A673 (cell line): ENCODE results near the gene ASTN2. TPM values are rescaled to one million over a fixed set of nuclear protein-coding genes. Genes with fewer than 3 reads are reported as not detected.

Source experiments
- BruUV-seq: library from RNA; stranded (reverse); fragments of 400-500 nt; replicated peaks from 2 replicates; lab custom pipeline; 2021; lab: Mats Ljungman, UMichigan
- CTCF ChIA-PET: fragments of 300-600 bp; sonication (Branson Sonifier 250); formaldehyde crosslinking; loops from one replicate; lab custom pipeline; 2022; ENCODE audit warnings: antibody characterized with exemption; lab: Charles Lee
- POLR2A ChIA-PET: fragments of 300-600 bp; sonication (Branson Sonifier 250); formaldehyde crosslinking; loops from one replicate; lab custom pipeline; 2022; ENCODE audit warnings: antibody characterized with exemption; ENCODE audit not compliant: low non-redundant PET; lab: Charles Lee
- DNase-seq: peaks from one replicate; pipeline ENCODE4 v3.0.0-alpha.2; 2015; ENCODE audit warnings: low spot score
- H3K27ac ChIP-seq: fragments of 200-600 bp; sonication (generic); 2 replicates; pipeline ENCODE4 v1.5.1; 2016; ENCODE audit warnings: mixed run types, low read depth, mild to moderate bottlenecking, mixed read lengths, antibody characterized with exemption, low read length; ENCODE audit not compliant: poor library complexity, severe bottlenecking
- H3K27me3 ChIP-seq: fragments of 200-600 bp; sonication (generic); replicated peaks from 2 replicates; pipeline ENCODE4 v1.6.1; 2017; ENCODE audit warnings: mixed run types, low read depth, mild to moderate bottlenecking, mixed read lengths, antibody characterized with exemption, low read length; ENCODE audit not compliant: insufficient read depth, poor library complexity
- H3K36me3 ChIP-seq: fragments of 200-600 bp; sonication (generic); 2 replicates; pipeline ENCODE4 v1.6.1; 2016; ENCODE audit warnings: mixed run types, mild to moderate bottlenecking, mixed read lengths, antibody characterized with exemption, low read length; ENCODE audit not compliant: insufficient read depth, poor library complexity, severe bottlenecking
- H3K4me1 ChIP-seq: fragments of 200-600 bp; sonication (generic); 2 replicates; pipeline ENCODE4 v1.6.1; 2017; ENCODE audit warnings: mixed run types, mild to moderate bottlenecking, mixed read lengths, antibody characterized with exemption, low read length; ENCODE audit not compliant: insufficient read depth, poor library complexity, severe bottlenecking
- H3K4me3 ChIP-seq: fragments of 200-600 bp; sonication (generic); 2 replicates; pipeline ENCODE4 v1.5.1; 2016; ENCODE audit warnings: low read depth, mixed run types, mild to moderate bottlenecking, mixed read lengths, low read length; ENCODE audit not compliant: poor library complexity, severe bottlenecking
- H3K9me3 ChIP-seq: fragments of 200-600 bp; sonication (generic); 2 replicates; pipeline ENCODE4 v1.6.1; 2016; ENCODE audit warnings: mixed run types, low read depth, mild to moderate bottlenecking, mixed read lengths, antibody characterized with exemption, low read length; ENCODE audit not compliant: poor library complexity, severe bottlenecking
- EZH2 ChIP-seq: fragments of 200-600 bp; sonication (generic); IDR thresholded peaks from 2 replicates; pipeline ENCODE4 v1.6.1; 2017; ENCODE audit warnings: borderline replicate concordance, low read depth, mild to moderate bottlenecking, mixed read lengths, antibody characterized with exemption, low read length; ENCODE audit not compliant: poor library complexity, severe bottlenecking
- intact Hi-C: fragments of 100-400 bp; cut with micrococcal nuclease; formaldehyde crosslinking; loops from one replicate; pipeline ENCODE4 v1.10.0; 2022; ENCODE audit not compliant: unreplicated experiment
- total RNA-seq: library from RNA; stranded (reverse); gene quantifications from 2 replicates; pipeline ENCODE4 v1.2.3, GENCODE V29; 2021
- TF ChIP-seq, protein P1 (sequence below): fragments of 300-800, 200-600 bp; sonication (generic); conservative IDR thresholded peaks from 2 replicates; pipeline ENCODE4 v1.5.1; 2017; ENCODE audit warnings: low read depth, mild to moderate bottlenecking, antibody characterized with exemption, low read length, moderate library complexity, mixed read lengths

ASTN2 gene
- total RNA-seq, 1 experiment from 2014 or later: 3.4 TPM

DNA sequence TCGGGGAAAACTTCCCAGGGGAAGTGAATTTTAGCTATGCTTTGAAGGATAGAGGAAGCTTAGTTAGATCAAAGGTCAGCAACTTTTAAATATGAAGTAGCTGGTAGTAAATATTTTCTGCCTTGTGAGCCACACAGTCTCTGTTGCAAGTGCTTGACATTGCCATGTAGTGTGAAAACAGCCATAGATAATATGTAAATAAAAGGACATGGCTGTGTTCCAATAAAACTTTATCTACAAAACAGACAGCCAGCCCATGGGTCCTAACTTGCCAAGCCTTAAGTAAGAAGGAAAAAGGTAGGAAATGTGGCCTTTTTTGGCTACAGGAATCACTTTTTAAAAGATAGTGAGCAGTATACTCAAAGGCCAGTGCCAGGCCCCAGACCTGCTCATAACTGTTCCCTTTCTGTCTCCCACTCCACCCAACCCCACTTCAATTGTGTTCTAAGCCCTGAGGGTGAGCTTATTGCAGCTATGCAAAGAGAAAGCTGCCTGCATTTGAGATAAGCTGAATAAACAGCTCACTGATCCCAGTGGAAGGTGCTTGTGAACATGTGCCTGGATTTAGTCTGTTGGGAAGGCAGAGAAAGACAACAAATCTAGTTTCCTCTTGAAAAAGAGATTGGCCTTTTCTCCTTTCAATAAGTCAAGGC, 840.7 kb downstream of the ASTN2 start:
- ChIA-PET CTCF (no interaction called here), POLR2A (no interaction called here)
- no peaks in the 10 kb centered on the region for H3K9me3 ChIP-seq
- H3K27ac ChIP-seq: no peak overlapping the region
- TF ChIP-seq, protein P1, sequence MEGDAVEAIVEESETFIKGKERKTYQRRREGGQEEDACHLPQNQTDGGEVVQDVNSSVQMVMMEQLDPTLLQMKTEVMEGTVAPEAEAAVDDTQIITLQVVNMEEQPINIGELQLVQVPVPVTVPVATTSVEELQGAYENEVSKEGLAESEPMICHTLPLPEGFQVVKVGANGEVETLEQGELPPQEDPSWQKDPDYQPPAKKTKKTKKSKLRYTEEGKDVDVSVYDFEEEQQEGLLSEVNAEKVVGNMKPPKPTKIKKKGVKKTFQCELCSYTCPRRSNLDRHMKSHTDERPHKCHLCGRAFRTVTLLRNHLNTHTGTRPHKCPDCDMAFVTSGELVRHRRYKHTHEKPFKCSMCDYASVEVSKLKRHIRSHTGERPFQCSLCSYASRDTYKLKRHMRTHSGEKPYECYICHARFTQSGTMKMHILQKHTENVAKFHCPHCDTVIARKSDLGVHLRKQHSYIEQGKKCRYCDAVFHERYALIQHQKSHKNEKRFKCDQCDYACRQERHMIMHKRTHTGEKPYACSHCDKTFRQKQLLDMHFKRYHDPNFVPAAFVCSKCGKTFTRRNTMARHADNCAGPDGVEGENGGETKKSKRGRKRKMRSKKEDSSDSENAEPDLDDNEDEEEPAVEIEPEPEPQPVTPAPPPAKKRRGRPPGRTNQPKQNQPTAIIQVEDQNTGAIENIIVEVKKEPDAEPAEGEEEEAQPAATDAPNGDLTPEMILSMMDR: no peak
- no peak overlapping the region for H3K4me3 ChIP-seq
- H3K27me3 ChIP-seq: no peaks in the 10 kb centered on the region
- no TSS peak for BruUV-seq
- H3K36me3 ChIP-seq: no peaks in the 10 kb centered on the region
- H3K4me1 ChIP-seq: peaks cover 20% of the 10 kb centered on the region
- intact Hi-C loops: loop anchor here (5.0 kb wide), 2 partner anchors 73 to 692 kb away; no protein-coding TSS in a partner anchor
- no peak for DNase-seq

DNA sequence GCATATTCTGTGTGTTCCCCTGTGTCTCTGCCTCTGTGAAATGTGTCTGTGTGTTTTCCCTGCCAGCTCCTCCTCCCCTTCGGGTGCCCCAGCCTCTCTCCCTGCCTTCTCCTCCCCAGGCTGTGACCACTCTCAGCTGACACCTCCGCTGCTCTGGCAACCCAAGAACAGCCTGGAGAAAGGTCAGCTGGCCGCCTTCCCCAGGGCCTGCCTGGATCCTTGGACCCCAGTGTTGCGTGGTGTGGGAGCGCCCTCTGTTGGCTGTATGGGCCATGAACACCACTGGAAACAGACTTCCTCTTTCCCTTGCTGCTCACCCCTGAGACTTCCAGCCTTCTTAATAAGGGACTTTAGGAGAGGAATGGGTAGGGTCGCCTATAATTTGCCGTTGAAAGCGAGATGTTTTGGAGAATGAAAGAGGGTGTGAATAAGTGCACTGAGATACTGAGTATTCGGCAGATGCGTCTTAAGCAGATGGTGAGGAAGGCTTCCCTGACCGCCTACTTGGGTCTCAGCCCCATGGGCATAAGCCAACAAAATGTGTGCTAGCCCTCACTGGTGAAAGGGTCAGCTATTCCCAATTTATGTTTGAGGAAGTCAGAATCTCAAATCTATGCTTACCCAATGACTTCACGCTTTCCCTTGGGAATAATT, 842.6 kb downstream of the ASTN2 start:
- peak overlapping the region; percentile 58 for H3K27ac ChIP-seq
- CTCF ChIA-PET: interaction anchor here (0.8 to 1.4 kb wide), 3 partner anchors 420 to 979 kb away, joined by 3 to 8 read pairs (median 3); no protein-coding TSS in a partner anchor

DNA sequence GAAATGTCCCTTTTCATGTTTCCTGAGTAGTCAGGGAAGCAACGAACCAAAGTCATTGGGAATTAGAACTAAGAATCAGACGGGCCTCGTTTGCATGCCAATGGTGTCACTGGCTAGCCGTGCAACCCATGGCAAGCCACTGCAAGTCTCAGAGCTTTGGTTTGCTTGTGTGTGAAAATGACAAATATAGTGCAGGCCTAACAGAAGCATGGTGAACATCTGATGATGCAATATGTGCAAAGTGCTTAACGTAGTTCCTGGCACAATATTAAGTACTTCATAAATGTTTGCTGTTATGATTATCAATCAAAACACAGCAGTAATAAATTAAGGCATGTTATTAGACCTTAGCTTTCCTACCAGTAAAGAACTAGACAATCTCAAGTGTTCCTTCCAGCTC, 845.7 kb downstream of the ASTN2 start:
- ChIA-PET POLR2A (no interaction called here), CTCF (no interaction called here)
- Histone ChIP-seq H3K4me1 (peaks cover 27% of the 10 kb centered on the region), H3K4me3 (no peak overlapping the region), H3K36me3 (no peaks in the 10 kb centered on the region), H3K27ac (no peak overlapping the region), H3K27me3 (no peaks in the 10 kb centered on the region), H3K9me3 (no peaks in the 10 kb centered on the region)
- BruUV-seq: no TSS peak
- DNase-seq: no peak
- intact Hi-C loops: no loop called here
- TF ChIP-seq, protein P1: no peak
- no peak for TF ChIP-seq EZH2

More for the DNA sequence above, 842.6 kb downstream of the ASTN2 start:
- no peak overlapping the region for H3K4me3 ChIP-seq
- H3K36me3 ChIP-seq: no peaks in the 10 kb centered on the region
- peak; percentile 82 for DNase-seq
- H3K9me3 ChIP-seq: no peaks in the 10 kb centered on the region
- POLR2A ChIA-PET: no interaction called here
- BruUV-seq: no TSS peak
- H3K4me1 ChIP-seq: peaks cover 21% of the 10 kb centered on the region
- no peaks in the 10 kb centered on the region for H3K27me3 ChIP-seq
- TF ChIP-seq, protein P1: peak; percentile 99
- TF ChIP-seq EZH2: no peak
- intact Hi-C loops: loop anchor here (1.0 to 5.0 kb wide), 5 partner anchors 75 to 979 kb away; partner anchors contain the start of gene PAPPA
